GM21390 (cell line): ENCODE results near the gene RAB44.
"Not testable (repeated sequence)": the region's sequence is repeated elsewhere in the genome, so short reads cannot be mapped to it uniquely, and the experiment has no call there.

Experiments
- ATAC-seq: cut with Tn5 transposase; IDR thresholded peaks from one replicate; pipeline ENCODE4 v1.9.1; 2021; ENCODE audit not compliant: unreplicated experiment

The RAB44 gene

DNA sequence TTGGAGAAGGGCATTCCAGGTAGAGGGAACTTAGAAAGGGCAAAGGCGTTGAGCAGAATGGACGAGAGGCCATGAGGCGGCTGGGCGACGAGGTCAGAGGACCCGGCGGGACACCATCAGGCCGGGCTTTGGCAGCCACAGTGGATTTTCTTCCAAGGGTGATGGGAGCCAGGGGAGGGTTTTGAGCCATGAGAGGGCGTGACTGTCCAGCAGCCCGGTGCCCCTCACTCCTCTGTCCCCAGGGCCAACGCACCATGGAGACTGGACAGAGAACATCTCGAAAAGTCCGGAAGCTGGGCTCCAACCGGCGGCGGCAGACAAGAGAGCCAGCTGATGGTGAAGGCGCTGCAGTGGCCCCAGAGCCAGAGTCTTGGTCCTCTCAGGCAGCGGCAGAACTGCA is 6.4 kb downstream of the RAB44 start:
- ATAC-seq = no peak

DNA sequence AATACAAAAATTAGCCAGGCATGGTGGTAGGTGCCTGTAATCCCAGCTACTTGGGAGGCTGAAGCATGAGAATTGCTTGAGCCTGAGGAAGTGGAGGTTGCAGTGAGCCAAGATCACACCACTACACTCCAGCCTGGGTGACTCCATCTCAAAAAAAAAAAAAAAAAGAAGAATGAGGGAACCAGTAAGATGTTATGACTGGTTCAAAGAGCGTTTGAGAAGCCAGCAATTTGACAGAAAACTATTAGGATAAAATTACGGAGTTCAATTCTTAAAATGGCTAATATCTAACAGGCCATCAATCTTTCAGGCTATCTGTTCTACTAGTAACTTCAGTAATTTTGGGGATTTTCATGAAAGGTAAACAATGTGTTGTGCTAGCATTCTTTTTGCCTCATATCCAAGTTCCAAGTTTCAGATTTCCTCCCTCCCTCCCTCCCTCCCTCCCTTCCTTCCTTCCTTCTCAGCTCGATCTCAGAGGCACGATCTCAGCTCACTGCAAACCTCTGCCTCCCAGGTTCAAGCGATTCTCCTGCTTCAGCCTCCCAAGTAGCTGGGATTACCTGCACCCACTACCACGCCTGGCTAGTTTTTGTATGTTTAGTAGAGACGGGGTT is 7.4 kb downstream of the RAB44 start:
- not testable (repeated sequence) for ATAC-seq

DNA sequence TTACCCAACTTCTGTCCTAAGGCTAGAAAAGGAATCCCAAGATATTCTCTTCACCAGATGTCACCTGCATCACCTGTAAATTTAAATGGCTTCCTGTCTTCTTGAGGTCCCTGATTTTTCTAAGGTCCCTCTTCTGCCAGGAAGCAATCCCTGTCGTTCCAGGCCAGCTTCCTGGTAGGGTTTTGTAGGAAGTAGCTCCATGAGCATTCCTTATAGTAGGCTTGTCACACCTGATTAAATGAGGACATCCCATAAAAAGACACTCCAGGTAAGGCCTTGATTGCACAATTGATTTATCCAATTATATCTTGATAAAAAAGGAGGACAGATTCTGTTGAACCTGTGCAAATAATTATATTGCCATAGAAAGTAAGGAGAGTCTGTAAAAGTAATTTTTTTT is 8.7 kb downstream of the RAB44 start:
- ATAC-seq = no peak

DNA sequence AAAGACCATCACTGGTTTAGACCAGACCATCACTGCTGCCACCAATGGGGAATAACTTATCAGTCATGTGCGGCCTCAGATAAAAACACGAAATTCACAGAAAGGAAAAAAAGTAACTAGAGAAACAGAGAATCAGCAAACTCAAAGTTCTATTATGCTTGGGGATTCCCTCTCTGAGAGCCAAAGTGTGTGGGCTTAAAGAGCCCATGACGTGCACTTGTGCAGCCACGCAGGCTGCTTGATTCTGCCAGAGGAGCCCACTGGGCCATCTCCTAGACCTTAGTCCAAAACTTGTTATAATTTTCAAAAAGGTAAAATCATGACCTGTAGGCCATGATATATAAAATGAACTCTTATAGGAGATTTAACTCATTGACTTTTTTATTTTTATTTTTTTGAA is 15.2 kb downstream of the RAB44 start:
- no peak for ATAC-seq

DNA sequence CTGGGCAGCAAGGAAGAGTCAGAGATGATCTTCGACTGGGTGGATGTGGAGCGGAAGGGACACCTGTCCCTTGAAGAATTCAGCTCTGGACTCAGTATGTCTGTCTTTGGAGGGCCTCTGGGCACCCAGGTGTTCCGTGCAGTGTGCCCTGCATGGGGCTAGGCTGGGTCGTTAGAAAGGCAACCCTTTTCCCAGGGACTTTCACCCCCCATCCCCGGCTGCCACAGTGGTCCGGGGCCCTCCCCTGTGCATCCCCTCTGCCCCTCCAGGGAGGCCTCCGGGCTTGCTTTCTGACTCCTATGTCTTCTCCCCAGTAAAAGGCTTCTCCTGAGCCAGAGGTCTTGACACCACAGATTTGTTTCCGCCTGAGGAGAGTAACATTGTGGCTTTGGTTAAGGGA is 16.2 kb downstream of the RAB44 start:
- no peak for ATAC-seq

DNA sequence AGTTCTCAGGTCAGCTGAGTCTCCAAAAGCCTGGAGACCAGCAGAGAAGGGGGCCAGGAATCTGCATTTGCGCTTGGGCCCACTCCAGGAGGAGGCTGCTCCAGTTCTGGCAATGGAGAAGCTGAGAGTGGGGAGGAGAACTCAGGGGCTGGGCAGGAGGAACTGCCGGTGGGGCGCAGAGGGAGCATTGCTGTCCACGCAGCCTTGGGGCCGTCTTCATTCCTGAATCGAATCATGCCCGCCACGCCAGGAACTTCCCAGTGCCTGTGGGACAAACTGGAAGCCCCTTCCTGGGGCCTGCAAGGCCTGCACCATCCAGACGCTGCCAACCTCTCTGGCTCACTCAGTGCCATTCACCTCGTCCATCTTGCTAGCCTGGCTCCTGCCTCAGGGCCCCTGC is 16.9 kb downstream of the RAB44 start:
- ATAC-seq = no peak

DNA sequence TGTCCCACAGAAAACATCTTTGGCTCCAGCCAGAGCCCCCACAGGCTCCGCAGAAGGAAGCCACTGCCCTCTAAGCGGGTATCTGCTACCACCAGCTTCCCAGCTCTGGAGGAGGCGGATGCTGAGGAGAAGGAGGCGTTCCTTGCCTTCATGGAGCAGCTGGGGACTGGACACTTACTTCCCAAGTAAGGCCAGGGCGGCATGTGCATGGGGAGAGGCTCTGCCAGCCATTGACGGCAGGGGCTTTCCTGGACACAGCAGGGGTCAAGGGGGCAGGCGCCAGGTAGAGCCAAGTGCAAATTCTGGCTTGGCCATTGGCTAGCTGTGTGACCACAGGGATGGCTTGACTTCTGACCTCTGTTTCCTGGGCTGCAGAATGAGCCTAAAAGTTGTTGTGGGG is 17.8 kb downstream of the RAB44 start:
- ATAC-seq = no peak

DNA sequence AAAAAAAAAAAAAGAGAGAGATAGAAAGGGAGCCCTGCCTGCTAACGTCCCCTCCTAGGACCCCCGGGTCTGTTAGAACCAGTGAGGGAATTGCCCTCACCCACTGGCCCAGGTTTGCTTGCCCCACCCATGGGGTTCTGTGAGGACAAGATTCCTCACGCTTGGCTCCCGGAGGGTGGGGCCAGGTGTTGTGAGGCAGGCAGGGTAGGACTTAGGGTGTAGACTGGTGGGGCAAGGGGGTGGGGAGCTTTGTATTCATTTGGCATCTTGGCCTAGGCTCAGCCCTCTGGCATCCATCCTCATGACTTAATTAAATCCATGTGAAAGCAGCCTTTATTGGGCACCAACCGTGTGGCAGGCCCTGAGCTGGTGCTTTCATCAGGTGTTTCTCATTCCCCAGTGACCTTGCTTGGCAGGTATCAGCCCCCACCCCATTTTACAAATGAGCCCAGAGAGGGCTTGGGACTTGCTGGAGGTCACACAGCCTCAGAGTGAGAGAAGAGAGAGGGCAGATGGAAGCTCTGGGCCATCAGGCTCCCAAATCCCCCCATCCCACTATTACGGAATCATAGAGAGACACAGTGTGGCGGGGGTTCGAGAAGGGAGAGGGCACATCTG is 19.0 kb downstream of the RAB44 start:
- no peak for ATAC-seq

DNA sequence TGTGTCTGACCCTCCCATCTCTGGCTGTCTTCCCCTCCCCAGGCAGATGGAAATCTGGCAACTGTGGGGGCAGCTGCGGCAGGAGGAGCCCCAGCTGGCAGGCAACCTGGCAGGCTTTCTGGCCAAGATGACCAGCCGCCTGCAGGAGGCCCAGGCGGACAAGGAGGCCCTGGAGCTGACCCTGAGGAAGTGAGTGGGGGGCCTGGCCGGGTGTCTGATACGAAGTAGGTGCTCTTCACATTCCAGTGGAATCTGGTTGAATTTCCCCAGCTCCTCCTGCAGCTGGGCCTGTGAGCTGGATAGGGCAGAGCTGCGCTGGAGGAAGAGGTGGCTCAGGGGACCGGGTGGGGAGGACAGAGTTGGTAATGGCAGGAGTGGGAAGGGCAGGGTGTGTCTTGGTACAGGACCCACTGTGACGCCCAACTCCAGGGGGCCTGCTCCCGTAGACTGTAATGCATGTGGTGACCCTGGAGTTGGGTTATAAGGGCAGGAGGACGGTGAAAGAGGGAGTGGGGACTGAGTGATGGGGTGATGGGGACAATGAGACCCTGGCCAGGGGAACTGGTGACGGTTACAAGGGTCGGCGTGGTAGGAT is 19.7 kb downstream of the RAB44 start:
- no peak for ATAC-seq

DNA sequence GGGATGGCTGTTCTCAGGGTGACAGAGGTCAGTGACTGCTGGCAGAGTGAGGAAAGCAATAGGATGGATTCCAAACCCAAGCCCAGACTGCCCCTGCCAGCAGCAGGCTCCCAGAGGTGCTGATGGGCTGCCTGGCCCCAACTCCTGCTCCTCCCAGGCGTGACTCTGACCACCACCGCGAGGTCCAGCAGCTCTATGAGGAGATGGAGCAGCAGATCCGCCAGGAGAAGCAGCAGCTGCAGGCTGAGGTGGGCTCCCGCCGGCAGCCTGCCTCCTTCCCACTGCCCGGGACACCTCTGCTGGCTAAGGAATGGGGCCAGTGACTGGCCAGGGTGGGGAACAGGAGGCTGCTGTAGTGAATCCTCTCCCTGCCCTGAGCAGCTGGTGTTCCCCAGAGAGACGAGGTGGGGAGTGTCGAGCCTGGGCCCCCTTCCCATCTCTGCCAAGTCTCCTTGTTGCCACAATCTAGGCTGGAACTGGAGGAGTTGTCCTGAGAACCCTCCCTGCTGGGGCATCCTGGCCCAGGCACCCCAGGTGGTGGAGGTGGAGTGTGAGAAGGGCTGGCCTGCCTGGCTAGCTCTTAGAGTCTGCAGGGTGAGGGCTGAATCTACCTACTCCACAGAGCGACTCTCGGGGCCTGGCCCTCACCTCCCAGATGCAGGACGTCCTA is 20.4 kb downstream of the RAB44 start:
- no peak for ATAC-seq

DNA sequence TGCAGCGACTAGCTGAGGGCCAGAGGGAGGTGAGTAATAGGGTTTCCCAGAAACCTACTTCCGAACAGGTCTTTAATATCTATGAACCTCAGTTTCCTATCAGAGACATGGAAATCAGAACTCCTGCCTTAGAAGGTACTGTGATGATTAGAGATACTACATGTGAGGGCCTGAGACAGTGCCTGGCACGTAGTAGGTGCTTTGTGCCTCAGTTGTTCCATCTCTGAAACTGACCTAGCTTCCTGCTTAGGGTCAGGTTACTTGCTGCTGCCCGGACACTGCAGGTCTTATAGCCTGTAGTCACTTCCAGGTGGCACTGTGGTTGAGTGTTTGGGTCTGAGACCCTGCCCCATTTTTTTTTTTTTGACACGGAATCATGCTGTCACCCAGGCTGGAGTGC is 20.9 kb downstream of the RAB44 start:
- ATAC-seq = no peak

DNA sequence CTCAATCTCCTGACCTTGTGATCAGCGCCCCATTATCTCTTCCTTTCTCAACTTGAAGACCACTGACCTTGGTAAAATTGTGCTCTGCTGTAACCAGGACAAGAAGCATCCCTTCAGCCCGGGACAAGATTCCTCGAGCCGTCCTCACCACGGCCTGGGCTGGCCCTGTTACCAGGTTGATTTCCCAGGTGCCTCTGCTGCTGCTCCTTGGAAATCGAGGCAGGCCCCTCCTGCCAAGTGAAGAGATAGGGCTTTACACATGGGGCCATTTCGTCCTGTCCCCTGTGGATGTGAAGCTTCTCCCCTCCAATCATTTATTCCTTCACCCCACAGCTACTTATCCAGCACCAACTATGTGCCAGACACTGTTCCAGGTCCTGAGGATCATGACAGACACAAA is 21.5 kb downstream of the RAB44 start:
- ATAC-seq = no peak

DNA sequence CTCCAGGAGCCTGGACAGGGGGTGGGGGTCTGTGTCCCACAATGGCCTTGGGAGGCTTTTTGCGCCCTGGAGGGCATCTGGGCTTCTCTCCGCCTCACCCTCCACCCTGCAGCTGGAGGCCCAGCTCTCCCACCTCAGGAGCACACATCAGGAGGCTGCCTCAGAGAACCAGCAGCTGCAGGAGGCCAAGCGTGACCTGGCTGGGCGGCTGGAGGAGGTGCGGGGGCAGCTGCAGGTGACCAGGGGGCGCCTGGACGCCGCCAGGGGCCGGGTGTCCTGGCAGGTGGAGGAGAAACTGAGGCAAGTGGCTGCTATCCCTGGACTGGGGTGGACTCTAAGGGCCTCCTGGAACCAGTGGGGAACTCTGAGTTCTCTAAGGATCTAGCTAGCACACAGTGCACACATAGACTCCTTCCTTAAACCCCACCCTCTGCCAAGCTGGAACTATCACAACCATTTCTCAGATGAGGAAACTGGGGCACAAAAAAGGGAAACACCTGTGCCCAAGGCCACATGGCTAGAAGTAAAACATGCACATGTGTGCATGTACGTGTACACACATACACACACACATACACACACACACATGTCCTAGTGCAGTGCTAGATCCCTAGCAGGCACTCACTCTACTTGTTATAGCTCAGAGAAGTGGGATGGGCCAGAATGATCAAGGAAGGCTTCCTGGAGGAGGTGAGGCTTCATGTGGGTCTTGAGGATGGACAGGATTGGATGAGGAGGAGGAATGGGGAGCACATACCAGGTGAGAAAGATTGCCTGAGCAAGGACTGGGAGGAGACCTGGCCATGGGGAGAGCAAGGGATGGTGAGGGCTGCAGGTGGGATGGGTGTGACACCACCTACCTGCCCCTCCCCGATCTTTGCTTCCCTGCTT is 22.9 kb downstream of the RAB44 start:
- no peak for ATAC-seq

DNA sequence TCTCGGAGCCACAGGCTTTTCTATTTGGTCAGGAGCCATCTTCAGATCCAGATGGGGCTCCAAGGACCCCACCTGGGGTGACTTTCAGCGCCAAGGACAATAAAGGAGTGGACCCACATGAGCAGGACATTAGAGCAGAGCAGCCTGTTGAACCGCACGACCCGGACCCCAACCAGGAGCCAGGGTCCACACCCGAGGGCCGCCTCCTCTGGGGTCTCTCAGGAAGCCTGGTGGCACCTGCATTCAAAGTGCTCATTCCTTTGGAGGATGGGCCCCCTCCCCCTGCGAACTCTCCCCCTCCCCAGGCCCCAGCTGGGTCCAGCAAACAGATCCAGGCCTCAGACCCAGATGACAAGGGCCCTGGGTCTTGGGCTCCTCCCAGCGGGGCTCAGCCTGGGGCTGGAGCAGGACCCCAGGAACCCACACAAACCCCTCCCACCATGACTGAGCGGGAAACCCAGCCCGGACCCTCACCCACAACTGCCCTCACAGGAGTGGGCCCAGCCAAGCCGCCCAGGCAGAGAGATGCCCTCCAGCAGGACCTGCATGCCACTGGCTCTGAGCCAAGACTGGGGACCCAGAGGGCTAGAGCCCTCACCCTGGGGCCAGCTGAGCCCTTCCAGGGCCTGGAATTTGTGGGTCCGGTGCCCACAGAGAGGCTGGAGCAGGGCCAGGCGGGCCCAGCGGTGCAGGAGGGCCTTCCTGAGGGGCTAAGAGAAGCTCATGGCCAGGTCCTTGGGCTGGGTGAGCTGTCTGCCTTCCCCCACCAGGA is 23.9 kb downstream of the RAB44 start:
- no peak for ATAC-seq

DNA sequence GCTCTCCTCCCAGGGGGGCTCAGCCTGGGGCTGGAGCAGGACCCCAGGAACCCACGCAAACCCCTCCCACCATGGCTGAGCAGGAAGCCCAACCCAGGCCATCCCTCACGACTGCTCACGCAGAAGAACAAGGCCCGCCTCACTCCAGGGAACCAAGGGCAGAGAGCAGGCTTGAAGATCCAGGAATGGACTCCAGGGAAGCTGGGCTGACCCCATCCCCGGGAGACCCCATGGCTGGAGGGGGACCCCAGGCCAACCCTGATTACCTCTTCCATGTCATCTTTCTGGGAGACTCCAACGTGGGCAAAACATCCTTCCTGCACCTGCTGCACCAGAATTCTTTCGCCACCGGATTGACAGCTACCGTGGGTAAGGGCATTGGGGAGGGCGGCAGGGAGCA is 24.7 kb downstream of the RAB44 start:
- no peak for ATAC-seq

DNA sequence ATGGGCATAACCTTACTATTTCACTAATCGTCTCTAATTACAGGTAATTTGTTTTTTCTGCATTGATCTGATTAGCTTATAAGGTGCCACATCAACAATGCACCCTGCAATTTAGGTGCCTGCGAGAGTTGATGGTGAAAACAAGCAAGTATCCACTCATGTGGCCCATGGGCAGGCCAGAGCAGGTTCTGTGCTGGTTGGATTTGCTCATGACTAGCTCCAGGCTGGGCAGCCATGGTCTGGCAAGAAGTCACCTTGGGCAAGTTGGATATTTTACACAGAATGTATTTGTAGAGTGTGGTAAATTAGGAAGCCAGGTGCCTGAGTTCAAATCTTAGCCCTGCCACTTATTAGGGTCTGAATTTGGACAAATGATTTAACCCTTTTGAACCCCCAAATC is 25.3 kb downstream of the RAB44 start:
- no peak for ATAC-seq

DNA sequence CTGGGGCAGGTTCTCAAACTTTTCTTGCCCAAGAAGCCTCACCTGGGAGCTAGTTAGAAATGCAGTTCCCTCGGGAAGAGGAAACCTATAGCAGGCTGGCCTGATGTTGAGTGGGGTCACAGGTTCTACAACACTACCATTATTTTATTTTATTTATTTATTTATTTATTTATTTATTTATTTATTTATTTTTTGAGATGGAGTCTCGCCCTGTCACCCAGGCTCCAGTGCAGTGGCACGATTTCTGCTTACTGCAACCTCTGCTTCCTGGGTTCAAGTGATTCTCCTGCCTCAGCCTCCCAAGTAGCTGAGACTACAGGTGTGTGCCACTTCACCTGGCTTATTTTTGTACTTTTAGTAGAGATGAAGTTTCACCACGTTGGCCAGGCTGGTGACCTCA is 26.4 kb downstream of the RAB44 start:
- not testable (repeated sequence) for ATAC-seq

DNA sequence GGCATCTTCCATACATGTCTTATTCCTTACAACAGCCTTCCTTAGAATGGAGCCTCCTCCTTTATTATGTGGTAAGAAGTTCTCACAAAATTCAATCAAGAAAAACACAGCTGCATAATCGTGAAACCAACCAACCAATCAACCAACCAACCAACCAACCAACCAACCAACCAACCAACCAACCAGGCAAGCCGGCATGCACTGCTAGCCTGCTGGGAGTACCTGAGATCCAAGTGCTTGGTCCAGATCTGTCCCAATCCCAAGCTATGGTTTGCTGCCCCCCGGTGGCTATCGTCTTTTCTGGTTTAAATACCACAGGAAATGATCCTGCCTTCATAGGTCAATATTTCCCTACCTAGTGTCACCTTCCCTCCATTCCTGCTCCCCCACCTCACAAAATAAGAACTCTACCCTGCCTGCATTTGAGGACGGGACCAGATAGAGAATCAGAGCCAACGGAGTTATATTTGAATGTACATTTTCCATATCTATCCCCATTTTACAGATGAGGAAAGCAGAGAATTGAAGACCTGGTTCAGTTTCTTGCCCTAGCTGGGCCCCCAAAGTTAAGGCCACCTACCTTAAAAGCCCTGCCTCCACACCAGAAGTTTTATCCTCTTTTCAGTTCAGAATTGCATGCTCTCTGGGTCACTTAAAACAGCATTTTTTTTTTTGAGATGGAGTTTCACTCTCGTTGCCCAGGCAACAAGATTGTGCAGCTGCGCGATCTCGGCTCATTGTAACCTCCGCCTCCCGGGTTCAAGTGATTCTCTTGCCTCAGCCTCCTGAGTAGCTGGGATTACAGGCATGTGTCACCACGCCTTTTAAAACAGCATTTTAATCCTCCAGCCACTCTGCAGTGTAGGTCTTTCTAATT is 27.1 kb downstream of the RAB44 start:
- ATAC-seq = no peak

DNA sequence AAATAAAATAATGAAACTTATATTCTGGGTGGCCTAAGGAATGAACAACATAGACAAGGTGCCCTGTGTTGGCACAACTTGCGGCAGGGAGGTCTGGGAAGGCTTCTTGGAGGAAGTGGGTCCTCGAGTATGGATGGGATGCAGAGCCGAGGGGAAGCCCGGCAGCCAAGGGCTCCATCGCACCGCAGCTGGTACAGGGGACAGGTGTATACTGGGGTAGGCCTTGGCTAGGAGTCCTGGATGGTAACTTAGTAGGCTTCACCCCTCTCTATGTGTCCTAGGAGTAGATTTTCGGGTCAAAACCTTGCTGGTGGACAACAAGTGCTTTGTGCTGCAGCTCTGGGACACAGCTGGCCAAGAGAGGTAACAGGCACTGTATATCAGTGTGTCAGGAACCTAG is 28.0 kb downstream of the RAB44 start:
- no peak for ATAC-seq
